NCI-H1417 (cell line): ENCODE data around the gene ATG10.
"Not testable (repeated sequence)": the region's sequence is repeated elsewhere in the genome, so short reads cannot be mapped to it uniquely, and the experiment has no call there.

ENCODE experiments used
- DNase-seq, 3 experiments: peaks; one replicate each; lab custom pipeline; 2025; lab: John Stamatoyannopoulos, UW

ATG10 gene

DNA sequence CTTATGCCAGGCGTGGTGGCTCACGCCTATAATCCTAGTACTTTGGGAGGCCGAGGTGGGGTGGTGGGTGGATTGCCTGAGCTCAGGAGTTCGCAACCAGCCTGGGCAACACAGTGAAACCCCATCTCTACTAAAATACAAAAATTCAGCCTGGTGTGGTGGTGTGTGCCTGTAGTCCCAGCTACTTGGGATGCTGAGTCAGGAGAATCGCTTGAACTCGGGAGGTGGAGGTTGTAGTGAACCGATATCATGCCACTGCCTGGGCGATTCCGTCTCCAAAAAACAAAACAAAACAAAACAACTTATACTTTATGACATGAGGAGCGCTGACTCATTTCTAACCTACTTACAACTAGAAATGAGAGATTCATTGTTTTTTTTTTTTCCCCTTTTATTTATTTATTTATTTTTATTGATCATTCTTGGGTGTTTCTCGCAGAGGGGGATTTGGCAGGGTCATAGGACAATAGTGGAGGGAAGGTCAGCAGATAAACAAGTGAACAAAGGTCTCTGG is 10.4 kb downstream of the ATG10 start:
- DNase-seq = not testable (repeated sequence)

DNA sequence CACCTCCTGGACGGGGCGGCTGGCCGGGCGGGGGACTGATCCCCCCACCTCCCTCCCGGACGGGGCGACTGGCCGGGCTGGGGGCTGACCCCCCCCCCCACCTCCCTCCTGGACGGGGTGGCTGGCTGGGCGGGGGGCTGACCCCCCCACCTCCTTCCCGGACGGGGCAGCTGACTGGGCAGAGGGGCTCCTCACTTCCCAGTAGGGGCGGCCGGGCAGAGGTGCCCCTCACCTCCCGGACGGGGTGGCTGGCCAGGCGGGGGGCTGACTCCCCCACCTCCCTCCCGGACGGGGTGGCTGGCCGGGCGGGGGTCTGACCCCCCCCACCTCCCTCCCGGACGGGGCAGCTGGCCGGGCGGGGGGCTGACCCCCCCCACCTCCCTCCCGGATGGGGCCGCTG is 11.3 kb downstream of the ATG10 start:
- not testable (repeated sequence) for DNase-seq

DNA sequence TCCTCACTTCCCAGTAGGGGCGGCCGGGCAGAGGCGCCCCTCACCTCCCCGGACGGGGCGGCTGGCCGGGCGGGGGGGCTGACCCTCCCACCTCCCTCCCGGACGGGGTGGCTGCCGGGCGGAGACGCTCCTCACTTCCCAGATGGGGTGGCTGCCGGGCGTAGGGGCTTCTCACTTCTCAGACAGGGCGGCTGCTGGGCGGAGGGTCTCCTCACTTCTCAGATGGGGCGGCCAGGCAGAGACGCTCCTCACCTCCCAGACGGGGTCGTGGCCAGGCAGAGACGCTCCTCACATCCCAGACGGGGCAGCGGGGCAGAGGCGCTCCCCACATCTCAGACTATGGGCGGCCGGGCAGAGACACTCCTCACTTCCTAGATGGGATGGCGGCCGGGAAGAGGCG is 11.7 kb downstream of the ATG10 start:
- DNase-seq = not testable (repeated sequence)

DNA sequence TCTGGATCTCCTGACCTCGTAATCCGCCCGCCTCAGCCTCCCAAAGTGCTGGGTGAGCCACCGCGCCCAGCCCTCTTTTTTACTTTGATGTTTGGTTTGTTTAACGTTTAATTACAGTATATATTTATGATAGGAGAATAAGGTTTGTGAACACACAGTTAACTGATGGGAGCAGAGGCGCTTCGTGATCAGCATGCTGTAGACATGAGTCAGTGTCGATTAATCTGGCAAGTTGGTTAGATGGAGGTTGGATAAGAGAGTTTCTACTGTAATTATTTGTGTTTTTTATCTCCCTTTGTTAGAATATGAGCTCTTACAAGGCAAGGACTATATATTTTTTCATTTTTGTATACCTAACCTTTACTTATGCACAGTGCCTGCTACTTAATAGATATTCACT is 14.3 kb downstream of the ATG10 start:
- DNase-seq = no peak

DNA sequence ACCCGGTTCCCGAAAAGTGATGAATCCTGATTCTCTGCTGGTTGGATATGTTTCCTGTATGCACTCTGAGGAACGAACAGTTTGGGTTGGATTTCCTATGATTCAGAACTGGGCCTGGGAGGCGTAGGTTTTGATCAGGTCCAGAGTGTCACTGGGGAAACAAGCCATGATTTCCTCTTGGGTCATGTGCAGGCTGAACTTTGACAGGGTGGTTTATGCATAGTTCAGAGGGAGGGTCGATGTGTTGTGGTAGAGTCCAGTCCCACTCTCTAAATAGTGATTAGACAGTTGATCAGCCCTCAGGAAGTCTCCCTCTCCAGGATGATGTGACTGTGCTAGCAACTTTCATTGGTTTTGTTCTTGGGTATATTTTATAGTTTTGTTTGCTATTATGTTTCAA is 17.4 kb downstream of the ATG10 start:
- no peak for DNase-seq

DNA sequence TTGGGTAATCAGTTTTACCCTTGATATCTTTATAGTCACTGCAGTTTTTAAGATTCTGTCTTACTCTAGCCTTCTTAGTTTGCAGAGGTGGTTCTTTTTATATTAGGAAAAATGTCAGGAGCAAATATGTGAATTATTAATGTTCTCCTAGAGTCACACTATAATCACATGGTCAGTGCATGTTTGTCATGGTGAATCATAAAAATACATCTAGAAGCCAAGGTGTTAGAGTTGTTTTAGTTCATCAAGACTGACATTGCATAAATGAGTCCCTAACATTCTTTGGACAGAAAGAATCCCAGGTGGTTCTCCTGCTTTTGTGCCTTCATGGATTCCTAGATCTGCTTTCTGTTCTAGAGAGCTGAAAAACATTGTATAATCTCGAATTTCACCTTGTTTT is 22.9 kb downstream of the ATG10 start:
- DNase-seq = no peak

DNA sequence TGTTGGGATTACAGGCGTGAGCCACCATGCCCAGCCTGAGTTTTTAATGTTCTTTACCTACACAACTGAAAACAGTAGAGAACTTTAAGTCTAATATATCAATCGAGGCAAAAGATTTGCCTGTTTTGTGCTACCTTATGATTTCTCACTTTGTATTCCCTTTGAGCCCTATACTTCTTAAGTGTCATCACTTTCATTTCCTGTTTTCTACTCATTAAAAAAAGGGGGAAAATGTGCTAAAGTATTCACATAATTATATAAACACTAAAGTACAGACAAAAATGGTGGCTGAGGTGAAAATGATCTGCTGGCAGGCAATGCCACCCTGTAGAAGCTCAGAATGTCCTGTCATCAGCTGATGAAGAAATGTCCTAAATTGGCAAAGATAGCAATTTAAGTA is 23.6 kb downstream of the ATG10 start:
- no peak for DNase-seq

DNA sequence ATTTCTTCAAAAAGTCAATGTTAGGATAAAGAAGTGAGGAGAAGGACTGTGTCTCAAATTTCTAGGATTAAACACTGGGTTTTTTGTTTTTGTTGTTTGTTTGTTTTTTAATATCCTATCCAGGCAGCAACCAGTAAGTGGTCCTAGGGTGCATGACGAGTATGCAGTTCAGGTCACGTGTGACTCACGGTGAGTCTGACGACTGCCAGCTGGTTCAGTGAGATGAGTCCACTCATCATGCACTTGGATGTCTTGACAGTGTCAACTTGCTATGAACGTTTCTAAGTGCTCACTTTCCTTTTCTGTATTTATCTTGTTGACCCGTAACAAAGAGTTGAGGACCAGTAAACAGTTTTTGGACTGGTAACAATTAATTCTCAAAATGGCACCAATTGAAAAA is 32.7 kb downstream of the ATG10 start:
- no peak for DNase-seq

DNA sequence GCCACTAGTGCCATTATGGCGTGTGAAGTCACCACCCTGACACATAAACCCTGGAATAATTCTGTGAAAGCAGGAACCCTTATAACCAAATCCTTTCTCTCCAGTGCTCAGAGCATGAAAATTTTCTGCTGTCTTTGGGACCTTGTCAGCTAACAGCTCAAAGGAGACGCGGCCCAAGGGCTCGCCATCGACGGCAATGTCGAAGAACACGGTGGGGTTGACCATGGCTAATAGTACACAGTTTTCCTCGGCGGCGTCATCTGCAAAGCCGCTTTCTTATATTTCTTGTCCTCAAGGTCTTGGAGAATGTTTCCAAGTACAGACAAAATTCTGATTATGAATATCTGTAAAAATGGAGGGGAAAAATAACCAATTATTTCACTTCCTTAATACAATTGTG is 38.0 kb downstream of the ATG10 start:
- DNase-seq = not testable (repeated sequence)

DNA sequence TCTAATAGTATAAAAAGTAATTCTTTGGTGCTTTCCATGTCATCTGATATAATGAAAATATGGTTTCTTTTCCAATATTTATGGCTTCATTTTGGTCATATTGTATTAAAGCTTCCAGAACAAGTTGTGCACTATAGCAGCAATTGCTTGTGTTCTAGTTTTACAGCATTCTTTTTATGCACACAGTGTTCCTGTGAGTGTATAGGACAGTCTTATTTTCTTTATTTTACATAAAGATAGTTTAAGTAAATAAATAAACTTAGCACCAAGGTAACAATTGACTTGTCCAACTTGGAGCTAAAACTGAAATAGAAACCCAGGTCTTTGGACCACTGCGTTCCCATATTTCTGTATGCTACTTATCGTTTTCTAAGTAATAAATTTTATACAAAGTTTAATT is 38.9 kb downstream of the ATG10 start:
- DNase-seq = no peak

DNA sequence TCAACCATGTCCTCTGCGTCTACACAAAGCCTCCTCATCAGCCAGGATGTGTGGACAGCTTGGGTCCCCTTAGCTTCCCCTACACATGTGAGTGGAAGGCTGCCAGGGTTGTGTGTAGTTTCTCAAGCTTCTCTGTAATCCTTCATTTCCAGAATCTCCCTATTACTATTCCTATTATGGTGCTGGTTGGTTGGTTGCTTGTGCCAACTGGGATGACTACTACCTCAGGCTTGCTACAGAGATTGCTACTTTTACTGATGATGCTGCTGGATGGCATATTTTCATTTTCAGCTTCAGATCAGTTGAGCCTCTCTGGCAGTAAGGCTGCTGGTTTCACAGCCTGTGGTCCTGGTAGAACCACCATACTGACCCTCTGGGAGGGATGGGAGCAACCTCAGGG is 39.9 kb downstream of the ATG10 start:
- DNase-seq = no peak

DNA sequence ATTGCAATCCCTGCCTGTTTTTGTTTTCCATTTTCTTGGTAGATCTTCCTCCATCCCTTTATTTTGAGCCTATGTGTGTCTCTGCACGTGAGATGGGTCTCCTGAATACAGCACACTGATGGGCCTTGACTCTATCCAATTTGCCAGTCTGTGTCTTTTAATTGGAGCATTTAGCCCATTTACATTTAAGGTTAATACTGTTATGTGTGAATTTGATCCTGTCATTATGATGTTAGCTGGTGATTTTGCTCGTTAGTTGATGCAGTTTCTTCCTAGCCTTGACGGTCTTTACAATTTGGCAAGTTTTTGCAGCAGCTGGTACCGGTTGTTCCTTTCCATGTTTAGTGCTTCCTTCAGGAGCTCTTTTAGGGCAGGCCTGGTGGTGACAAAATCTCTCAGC is 42.8 kb downstream of the ATG10 start:
- not testable (repeated sequence) for DNase-seq

DNA sequence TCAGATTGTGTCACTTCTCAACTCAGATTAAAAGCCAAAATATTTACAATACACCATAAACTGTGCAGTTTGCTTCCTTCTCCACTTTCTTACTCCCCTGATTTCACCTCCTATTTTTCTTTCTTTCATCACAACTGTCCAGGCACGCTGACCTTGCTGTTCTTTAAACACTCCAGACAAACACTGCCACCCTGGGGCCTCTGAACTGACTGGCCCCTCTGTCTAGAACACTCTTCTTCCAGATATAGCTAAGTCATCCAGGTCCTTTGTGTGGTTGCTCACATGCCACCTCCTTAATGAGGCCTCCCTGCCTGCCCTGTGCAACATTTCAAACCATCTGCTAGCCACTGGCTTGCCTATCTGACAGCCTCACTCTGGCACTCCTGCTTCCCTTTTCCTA is 46.6 kb downstream of the ATG10 start:
- peak in 2 of 3 experiments; percentile 3 to 53 for DNase-seq

DNA sequence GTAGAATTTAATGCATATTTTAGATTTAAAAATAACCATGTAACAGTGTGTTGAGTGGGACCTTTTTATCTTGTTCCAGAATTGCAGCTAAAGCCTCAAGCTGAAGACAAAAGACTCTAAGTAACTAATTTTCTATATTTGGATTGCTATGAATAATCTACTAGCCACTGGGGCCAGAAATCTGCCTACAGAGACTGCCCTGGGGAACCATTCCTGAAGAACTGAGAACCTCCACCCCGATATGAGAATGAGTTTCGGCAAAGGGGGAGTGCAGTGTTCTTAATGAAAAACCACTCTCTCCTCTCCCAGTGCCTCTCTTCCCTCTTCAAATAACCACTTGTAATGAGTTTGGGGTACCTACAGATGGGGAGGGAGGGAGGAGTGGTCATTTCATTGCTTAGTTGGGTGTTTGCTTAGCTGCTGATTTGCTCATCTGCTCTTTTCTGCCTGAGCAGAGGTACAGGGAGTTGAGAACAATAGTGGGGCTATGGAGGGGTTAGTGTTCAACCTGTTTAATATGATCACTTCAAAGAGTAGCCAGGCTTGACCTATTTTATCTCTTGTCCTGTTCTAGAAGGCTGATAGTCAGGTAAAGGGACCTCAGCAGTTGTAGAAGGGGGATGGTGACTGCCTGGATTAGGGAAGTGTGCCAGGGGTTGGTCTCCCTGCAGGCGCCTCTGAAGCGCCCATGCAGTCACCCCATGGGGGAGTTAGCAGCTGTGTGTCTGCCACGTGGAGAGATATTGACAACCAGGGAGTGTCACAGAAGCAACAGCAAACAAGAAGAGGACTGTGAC is 47.7 kb downstream of the ATG10 start:
- DNase-seq = peak; percentile 6 to 81 (median 59)

DNA sequence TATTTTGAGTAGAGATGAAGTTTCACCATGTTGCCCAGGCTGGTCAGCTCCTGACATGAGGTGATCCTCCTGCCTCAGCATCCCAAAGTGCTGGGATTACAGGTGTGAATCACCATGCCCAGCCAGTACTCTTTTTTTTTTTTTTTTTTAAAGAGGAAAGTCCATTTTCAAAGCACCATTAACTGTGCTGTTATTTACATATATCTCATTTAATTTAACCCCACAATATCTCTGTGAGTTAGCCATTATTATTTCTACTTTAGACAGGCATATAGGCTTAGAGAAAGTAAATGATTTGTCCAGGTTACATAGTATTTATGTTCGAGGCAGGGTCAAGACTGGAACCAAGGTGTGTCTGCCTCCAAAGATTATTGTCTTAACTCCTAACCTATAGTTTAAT is 50.7 kb downstream of the ATG10 start:
- no peak for DNase-seq

DNA sequence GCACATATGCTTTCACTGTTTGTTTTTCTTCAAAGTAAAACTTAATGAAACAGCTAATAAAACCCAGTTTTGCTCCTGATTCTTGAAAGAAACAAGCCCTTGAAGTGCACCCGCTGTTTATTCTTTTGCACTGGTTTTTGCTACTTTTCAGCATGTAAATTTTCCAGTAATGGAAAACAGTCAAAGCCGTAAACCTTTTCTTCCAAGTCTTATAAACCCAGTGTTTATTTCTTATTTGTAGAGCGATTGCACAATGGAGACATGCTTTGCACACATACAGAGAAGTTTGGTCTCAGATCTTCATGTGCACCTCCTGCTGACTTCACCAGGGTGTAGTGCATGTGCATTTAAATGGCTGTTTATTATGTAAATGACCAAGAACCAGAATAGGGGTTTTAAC is 51.8 kb downstream of the ATG10 start:
- DNase-seq = no peak

DNA sequence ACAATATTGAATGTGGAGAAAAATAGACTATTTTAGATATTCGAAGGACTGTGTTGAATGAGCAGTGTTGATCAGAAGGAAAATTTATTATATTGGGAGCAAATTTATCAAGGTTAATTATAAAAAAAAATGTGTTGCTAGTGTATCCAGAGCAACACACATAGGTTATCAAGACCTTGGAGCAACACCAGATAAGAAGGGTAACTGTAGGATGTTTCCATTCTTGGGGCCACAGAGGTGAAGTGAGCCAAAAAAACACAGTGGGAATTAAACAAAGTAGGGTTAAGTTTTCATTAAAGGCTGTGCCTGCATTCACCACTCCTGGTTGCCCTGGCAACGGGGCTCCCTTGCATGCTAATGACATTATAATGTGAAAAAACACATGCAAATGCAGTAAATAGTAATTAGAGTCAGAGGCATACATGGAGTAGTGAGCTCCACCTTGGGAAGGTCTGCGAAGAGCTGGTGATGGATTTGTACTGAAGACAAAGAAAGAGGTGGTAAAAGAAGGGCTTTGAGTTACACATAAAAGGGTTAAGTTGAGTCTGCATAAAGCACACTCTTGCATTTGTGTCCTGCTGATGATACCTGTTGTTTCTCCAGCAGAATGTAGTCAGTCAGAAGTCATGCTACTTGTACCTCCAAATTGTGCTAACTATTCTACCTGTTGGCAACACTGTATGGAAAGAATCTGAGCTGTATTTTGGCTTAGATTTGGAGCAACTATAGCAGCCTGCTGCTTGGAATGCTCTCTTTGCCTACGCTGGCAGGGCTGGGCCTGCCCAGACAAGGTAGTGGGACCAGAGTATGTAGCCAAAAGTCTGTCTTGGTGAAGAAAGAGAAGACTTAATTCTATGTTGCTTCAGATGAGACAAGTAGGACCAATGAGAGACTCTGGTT is 59.6 kb downstream of the ATG10 start:
- peak in 2 of 3 experiments; percentile 0 to 9 for DNase-seq

DNA sequence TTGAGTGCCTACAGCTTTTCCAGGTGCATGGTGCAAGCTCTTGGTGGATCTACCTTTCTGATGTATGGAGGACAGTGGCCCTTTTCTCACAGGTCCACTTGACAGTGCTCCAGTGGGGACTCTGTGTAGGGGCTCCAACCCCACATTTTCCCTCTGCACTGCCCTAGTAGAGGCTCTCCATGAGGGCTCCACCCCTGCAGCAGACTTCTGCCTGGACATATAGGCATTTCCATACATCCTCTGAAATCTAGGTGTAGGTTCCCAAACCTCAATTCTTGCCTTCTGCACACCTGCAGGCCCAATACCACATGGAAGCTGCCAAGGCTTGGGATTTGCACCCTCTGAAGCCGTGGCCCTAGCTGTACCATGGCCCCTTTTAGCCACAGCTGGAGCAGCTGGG is 71.1 kb downstream of the ATG10 start:
- not testable (repeated sequence) for DNase-seq

DNA sequence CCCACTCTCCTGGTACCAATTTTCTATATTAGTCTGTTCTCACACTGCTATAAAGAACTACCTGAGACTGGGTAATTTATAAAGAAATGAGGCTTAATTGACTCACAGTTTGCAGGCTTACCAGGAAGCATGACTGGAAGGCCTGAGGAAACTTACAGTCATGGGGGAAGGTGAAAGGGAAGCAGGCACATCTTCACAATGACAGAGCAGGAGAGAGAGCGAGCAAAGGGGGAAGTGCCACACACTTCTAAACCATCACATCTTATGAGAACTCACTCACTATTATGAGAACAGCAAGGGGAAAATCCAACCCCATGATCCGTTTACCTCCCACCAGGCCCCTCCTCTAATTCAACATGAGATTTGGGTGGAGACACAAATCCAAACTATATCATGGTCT is 72.2 kb downstream of the ATG10 start:
- no peak for DNase-seq

DNA sequence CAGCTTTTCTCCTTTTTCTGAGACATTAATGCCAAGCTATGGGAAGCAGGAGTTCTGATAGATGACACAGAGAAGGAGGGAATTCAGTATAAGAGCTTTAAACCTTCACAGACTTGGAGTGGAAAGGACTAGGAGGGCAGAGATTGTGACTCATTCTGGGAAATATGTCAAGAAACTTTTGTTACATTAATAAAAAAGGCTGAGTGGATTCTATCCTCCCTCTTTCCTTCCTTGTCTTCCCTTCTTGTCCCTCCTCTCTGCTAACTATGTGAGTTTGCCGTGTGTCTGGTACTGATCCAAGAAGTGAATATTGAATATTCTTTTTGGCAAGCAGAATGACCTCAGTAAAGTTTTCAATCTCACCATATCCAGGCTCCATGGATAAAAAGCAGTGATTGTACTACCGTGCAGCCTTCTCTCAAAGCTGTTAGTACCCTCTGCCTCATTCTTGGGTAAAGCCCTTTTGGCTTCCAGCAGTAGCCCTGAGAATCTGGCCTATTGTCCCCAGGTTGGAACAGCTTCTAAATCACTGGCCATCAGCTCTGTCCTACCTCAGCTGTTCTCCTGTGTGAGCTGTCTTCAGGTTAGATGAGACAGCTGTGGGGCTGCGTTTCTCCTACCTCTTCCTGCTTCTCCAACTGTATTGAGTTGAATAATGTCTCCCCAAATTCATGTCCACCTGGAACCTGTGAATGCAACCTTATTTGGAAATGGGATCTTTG is 73.9 kb downstream of the ATG10 start:
- DNase-seq = no peak

DNA sequence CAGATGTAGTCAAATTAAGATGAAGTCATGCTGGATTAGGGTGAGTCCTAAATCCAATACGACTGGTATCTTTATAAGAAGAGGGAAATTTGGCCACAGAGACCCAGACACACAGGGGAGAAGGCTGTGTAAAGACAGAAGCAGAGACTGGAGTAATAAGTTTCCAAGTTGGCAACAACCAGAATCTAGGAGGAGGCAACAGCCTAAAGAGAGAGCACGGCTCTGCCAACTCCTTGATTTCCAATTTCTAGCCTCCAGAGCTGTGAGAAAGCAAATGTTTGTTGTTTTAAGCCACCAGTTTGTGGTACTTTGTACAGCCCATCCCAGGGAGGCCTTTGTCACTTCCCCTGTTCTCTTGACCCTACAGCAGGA is 74.4 kb downstream of the ATG10 start:
- no peak for DNase-seq

DNA sequence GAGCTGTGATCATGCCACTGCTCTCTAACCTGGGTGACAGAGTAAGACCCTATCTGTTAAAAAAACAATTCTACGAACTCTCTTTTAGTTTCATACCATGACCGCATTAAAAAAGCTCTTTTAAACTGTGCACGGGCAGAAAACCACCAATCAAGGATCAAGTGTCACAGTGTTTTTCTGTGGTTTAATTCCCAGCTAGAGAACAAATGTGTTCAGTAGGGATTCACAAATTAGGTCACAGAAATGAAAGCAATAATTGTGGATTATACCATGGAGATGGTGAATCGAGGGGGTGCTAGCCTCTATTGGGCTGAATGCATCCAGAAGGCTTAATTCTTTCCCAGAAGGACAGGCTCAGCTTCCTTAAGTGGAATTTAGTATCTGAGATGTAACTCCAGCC is 79.1 kb downstream of the ATG10 start:
- DNase-seq = peak in 1 of 3 experiments; percentile 20
